ENCODE measurements around the gene KCNJ4.

GRCh38 chr22:38419858-38420160 is 35.2 kb downstream of the KCNJ4 start:
- TF ChIP-seq CTCF (IDR thresholded peaks at IDR 0.05; ENCODE audit: low read length) (no peak), EZH2phosphoT487 (IDR thresholded peaks at IDR 0.05; ENCODE audit: low read length) (no peak)

Data from MM.1S (cell line).